ENCODE measurements around the gene EXOC7.

DNA sequence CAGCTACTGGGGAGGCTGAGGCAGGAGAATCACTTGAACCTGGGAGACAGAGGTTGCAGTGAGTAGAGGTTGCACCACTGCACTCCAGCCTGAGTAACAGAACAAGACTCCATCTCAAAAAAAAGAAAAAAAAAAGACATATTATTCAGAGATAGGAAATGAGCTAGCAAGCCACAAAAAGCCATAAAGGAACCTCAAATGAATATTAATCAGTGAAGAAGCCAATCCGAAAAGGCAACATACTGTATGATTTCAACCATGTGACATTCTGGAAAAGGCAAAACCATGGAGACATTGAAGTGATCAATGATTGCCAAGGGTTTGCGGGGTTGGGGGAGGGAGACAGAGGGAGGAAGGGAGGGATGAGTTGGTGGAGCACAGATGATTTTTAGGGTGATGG lies 8.4 kb upstream of the EXOC7 start:
- TF ChIP-seq EZH2 (IDR thresholded peaks at IDR 0.05; ENCODE audit: insufficient read depth, low read length) (no peak), CTCF (IDR thresholded peaks at IDR 0.05; ENCODE audit: insufficient read depth, low read depth, low read length) (no peak)
